HAP-1 (cell line): ENCODE data around the gene SVOP.
"Not testable (repeated sequence)": the region's sequence is repeated elsewhere in the genome, so short reads cannot be mapped to it uniquely, and the experiment has no call there.

Experiments
- DNase-seq, 2 experiments: peaks; one replicate each; pipeline ENCODE4 v3.0.0-alpha.2; 2016 to 2020; ENCODE audit warnings: low spot score in 2 of 2
- H3K27me3 ChIP-seq: fragments of 250-450 bp; sonication (Bioruptor Pico); 2 replicates; pipeline ENCODE4 v1.5.1; 2020; ENCODE audit warnings: low read depth, mild to moderate bottlenecking, moderate library complexity
- H3K36me3 ChIP-seq: fragments of 250-450 bp; sonication (Bioruptor Pico); replicated peaks from 2 replicates; pipeline ENCODE4 v1.5.1; 2020; ENCODE audit warnings: mild to moderate bottlenecking
- H3K4me1 ChIP-seq: fragments of 250-450 bp; sonication (Bioruptor Pico); 2 replicates; pipeline ENCODE4 v1.5.1; 2020; ENCODE audit warnings: mild to moderate bottlenecking
- H3K4me3 ChIP-seq: fragments of 250-450 bp; sonication (Bioruptor Pico); 2 replicates; pipeline ENCODE4 v1.5.1; 2020; ENCODE audit warnings: mild to moderate bottlenecking, moderate library complexity
- H3K9me3 ChIP-seq: fragments of 250-450 bp; sonication (Bioruptor Pico); 2 replicates; pipeline ENCODE4 v1.5.1; 2020; ENCODE audit warnings: mild to moderate bottlenecking, moderate library complexity
- in situ Hi-C: fragments of 300-500 bp; cut with MboI; formaldehyde crosslinking; loops from 3 replicates; pipeline ENCODE4 v1.14.3; 2020; ENCODE audit warnings: low sequenced_read_pairs, inconsistent platforms, mixed read lengths

Gene SVOP

DNA sequence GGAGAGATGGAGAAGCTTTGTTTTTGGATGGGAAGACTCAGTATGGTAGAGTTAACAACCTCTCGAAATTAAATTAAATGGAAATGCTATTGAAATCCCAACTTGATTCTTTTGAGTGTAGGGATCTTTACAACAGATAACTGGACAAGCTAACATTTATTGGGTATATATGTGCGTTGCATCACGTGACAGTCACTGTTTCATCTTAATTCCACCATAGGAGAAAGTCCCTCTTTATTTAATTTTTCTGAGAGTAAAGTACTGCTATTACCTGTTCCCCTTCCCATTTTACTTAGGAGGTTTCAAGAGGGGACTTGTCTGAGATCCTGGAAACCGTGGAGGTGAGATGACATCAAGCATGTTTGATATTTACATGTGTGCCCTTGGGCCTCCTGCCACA, 152.1 kb downstream of the SVOP start:
- DNase-seq, result no peak
- no peaks in the 10 kb centered on the region for H3K4me1 ChIP-seq
- H3K9me3 ChIP-seq, result no peaks in the 10 kb centered on the region
- no peak overlapping the region for H3K4me3 ChIP-seq
- in situ Hi-C loops, result no loop called here
- H3K36me3 ChIP-seq, result no peaks in the 10 kb centered on the region
- H3K27me3 ChIP-seq, result no peaks in the 10 kb centered on the region

GRCh38 chr12:108866083-108866482, 154.8 kb downstream of the SVOP start:
- H3K9me3 ChIP-seq, H3K36me3 ChIP-seq, H3K27me3 ChIP-seq, H3K4me1 ChIP-seq, in situ Hi-C loops, H3K4me3 ChIP-seq, DNase-seq: not testable (repeated sequence)

GRCh38 chr12:108865169-108865568, 155.7 kb downstream of the SVOP start:
- no peaks in the 10 kb centered on the region for H3K4me1 ChIP-seq
- in situ Hi-C loops, result no loop called here
- DNase-seq, result no peak
- H3K36me3 ChIP-seq, result no peaks in the 10 kb centered on the region
- H3K27me3 ChIP-seq, result no peaks in the 10 kb centered on the region
- no peak overlapping the region for H3K4me3 ChIP-seq
- no peaks in the 10 kb centered on the region for H3K9me3 ChIP-seq

- no peak overlapping the region for H3K4me3 ChIP-seq
- peaks cover 7% of the 10 kb centered on the region for H3K4me1 ChIP-seq
- no peaks in the 10 kb centered on the region for H3K36me3 ChIP-seq
- in situ Hi-C loops, result no loop called here
- no peak for DNase-seq
- H3K9me3 ChIP-seq, result no peaks in the 10 kb centered on the region
- H3K27me3 ChIP-seq, result no peaks in the 10 kb centered on the region
Measured at GRCh38 chr12:108862588-108862959, 158.3 kb downstream of the SVOP start.

DNA sequence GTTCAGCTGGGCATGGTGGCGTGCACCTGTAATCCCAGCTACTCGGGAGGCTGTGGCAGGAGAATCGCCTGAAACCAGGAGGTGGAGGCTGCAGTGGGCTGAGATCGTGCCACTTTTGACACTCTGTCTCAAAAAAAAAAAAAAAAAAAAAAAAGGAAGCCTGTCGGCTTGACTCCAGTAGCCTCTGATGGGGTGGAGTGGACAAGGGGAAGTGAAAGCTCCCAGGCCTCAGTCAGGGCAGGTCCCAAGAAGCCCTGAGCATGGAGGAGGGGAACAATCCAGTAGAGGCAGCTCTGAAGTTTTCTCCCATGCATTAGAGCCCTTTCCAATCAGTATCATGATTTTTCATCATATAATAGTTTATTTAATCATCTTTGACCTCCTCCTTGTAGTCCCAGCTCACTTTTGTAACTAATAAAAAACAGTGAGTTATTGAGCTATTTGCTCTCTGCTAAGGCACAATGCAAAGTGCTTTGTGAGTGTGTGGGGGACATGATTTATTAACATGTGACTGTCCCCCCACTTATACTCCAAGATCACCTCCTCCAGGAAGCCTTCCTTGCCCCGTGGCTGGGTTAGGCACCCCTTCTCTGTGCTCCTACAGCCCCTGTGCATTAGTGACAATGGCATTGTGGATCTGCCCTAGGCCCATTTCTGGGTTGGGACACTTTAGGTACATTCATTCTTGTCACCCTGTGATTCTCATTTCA, 158.8 kb downstream of the SVOP start:
- no peaks in the 10 kb centered on the region for H3K27me3 ChIP-seq
- no peaks in the 10 kb centered on the region for H3K36me3 ChIP-seq
- H3K4me1 ChIP-seq, result peaks cover 7% of the 10 kb centered on the region
- H3K4me3 ChIP-seq, result no peak overlapping the region
- no peak for DNase-seq
- no peaks in the 10 kb centered on the region for H3K9me3 ChIP-seq
- in situ Hi-C loops, result no loop called here

GRCh38 chr12:108860443-108860842, 160.4 kb downstream of the SVOP start:
- in situ Hi-C loops, result no loop called here
- no peaks in the 10 kb centered on the region for H3K9me3 ChIP-seq
- no peak for DNase-seq
- no peaks in the 10 kb centered on the region for H3K27me3 ChIP-seq
- H3K36me3 ChIP-seq, result no peaks in the 10 kb centered on the region
- no peak overlapping the region for H3K4me3 ChIP-seq
- H3K4me1 ChIP-seq, result peaks cover 11% of the 10 kb centered on the region

DNA sequence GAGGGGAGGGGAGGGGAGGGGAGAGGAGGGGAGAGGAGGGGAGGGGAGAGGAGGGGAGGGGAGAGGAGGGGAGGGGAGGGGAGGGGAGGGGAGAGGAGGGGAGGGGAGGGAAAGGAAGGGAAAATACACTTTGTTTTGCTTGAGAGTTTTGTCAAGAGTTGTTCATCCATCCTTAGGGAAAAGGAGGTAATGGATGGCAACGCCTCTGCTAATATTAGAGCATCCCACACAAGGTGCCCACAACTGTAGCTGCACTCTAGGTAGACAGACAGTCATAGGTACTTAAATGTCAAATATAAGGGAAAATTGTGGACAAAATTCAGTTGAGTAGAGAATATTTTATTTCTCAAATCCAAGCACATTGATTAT, 161.0 kb downstream of the SVOP start:
- H3K9me3 ChIP-seq, result 0 out of 2 replicates have a peak, but pooled peaks cover 2% of the 10 kb centered on the region
- DNase-seq, result no peak
- no peaks in the 10 kb centered on the region for H3K36me3 ChIP-seq
- in situ Hi-C loops, result no loop called here
- no peaks in the 10 kb centered on the region for H3K27me3 ChIP-seq
- peaks cover 11% of the 10 kb centered on the region for H3K4me1 ChIP-seq
- H3K4me3 ChIP-seq, result no peak overlapping the region

DNA sequence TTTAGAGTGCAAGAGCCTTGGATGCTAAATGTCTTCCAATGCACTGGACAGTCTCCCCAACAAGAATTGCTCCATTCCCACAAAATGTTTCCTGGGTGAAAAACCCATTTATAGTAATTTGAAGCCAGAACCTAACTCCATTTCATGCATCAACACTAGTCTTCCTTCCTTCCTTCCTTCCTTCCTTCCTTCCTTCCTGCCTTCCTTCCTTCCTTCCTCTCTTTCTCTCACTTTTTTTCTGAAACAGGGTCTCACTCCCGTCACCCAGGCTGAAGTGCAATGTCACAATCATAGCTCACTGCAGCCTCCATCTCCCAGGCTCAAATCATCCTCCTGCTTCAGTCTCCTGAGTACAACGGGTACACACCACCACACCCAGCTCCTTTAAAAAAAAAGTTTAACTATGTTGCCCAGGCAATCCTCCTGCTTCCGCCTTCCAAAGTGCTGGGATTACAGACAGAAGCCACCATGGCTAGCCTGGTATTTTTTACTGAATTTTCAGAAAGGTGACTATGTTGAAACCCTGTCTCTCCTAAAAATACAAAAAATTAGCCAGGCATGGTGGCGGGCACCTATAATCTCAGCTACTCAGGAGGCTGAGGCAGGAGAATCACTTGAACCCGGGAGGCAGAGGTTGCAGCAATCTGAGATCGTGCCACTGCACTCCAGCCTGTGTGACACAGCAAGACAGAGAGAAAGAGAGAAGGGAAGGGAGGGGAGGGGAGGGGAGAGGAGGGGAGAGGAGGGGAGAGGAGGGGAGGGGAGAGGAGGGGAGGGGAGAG, 161.5 kb downstream of the SVOP start:
- H3K36me3 ChIP-seq, H3K9me3 ChIP-seq, H3K4me3 ChIP-seq, H3K27me3 ChIP-seq, DNase-seq, in situ Hi-C loops: not testable (repeated sequence)
- H3K4me1 ChIP-seq, result peaks cover 11% of the 10 kb centered on the region

- no peak for DNase-seq
Measured at GRCh38 chr12:108858311-108859074, 162.4 kb downstream of the SVOP start.

More at GRCh38 chr12:108858311-108859074, 162.4 kb downstream of the SVOP start:
- in situ Hi-C loops, result no loop called here
- H3K4me1 ChIP-seq, result peaks cover 11% of the 10 kb centered on the region
- no peaks in the 10 kb centered on the region for H3K27me3 ChIP-seq
- H3K36me3 ChIP-seq, result no peaks in the 10 kb centered on the region
- 0 out of 2 replicates have a peak, but pooled peaks cover 2% of the 10 kb centered on the region for H3K9me3 ChIP-seq
- peak overlapping the region; percentile 41 for H3K4me3 ChIP-seq
